DMS 273 (cell line): Measurements from ENCODE around the gene SMIM15.
"Not testable (repeated sequence)": the region's sequence is repeated elsewhere in the genome, so short reads cannot be mapped to it uniquely, and the experiment has no call there.

ENCODE experiments used
- DNase-seq: peaks from one replicate; lab custom pipeline; 2025; ENCODE audit not compliant: unreplicated experiment; lab: John Stamatoyannopoulos, UW

The SMIM15 gene

DNA sequence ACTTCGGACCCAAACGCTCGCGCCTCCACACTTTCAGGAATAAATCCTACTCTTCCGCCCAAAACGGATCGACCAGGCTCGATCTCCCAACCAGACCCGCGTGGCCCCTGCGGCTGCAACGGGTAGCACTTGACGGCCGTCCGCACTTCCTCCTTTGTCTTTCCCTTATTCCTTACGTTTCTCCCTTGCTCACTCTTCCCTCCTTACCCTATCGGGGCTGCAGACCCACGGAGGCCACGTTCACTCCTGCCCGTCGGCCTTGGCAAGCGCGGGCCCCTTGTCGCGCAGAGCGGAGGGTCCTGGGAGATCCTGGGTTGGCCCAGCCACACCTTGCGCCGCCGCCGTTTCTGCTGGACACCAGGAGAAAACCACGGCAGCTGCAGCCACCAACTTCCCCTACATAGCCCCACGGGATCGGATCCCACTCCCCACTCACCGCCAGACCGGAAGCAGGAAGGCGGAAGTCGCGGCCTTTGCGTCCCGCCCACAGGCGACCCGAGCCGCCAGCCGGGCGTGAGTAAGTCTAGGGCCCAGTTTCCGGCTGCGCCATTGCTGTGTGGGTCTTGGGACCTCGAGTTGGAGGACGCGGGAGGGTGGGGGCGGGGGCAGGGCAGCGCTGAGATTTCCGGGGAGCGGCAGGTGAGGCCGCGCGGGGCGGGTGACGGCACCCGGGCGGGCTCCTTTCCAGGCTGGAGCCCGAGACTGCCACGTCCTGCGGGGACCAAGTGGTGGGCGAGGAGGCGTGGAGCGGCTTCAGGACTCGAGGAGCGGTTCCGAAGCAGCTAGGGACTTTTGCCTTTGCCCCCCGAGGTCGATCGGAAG is at the start of gene SMIM15:
TSS of gene SMIM15 (minus strand) at position 459 of the 822 bp plus-strand sequence. CDS start 2,297 bp downstream, outside the sequence.
- DNase-seq = peak; percentile 97

GRCh38 chr5:61207884-61208283 is 45.6 kb upstream of the SMIM15 start:
- no peak for DNase-seq

- no peak for DNase-seq
These were observed 42.7 kb upstream of the SMIM15 start for GRCh38 chr5:61205013-61205412.

- DNase-seq = no peak
These were observed 39.9 kb upstream of the SMIM15 start for GRCh38 chr5:61202213-61202612.

- no peak for DNase-seq
These were observed 38.4 kb upstream of the SMIM15 start for GRCh38 chr5:61200582-61201155.

DNA sequence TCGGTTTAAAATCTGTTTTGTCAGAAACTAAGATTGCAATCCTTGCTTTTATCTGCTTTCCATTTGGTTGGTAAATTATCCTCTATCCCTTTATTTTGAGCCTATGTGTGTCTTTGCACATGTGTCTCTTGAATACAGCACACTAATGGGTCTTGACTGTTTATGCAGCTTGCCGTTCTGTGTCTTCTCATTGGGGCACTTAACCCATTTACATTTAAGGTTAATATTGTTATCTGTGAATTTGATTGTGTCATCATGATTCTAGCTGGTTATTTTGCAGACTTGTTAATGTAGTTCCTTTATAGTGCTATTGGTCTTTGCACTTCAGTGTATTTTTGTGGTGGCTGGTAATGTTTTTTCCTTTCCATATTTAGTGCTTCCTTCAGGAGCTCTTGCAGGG is 36.3 kb upstream of the SMIM15 start:
- DNase-seq = no peak

DNA sequence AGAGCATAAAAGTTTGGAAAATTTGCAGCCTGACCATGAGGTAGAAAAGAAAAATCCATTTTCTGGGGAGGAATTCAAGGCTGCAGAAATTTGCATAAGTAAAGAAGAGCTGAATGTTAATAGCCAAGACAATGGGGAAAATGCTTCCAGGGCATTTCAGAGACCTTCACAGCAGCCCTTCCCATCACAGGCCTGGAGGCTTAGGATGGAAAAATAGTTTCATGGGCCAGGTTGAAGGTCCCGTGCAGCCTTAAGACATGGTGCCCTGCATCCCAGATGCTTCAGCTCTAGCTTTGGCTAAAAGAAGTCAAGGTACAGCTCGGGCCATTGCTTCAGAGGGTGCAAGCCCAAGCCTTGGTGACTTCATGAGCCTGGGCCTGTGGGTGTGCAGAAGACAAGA is 25.6 kb upstream of the SMIM15 start:
- DNase-seq = not testable (repeated sequence)

GRCh38 chr5:61187352-61187751 is 25.1 kb upstream of the SMIM15 start:
- not testable (repeated sequence) for DNase-seq

- DNase-seq = no peak
These were observed 24.4 kb upstream of the SMIM15 start for GRCh38 chr5:61186634-61187033.

- DNase-seq = no peak
These were observed 22.4 kb upstream of the SMIM15 start for GRCh38 chr5:61184708-61185107.

DNA sequence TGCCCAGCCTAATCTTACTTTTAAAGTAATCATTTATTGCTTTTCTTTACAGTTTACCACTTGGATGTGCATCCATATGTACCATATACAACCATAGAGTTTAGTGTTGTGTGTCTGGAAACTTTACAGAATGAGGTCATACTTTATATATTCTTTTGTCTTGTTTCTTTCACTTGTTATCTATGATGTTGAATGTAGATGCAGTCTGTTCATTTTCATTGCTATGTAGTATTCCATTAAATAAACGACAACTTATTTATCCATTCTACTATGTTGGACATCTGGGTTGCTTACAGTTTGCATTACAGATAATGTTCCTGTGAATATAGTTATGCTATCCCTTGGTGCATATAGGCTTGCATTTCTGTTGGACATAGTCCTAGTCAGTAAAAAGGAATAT is 21.3 kb upstream of the SMIM15 start:
- DNase-seq = no peak

GRCh38 chr5:61182449-61182848 is 20.2 kb upstream of the SMIM15 start:
- no peak for DNase-seq

DNA sequence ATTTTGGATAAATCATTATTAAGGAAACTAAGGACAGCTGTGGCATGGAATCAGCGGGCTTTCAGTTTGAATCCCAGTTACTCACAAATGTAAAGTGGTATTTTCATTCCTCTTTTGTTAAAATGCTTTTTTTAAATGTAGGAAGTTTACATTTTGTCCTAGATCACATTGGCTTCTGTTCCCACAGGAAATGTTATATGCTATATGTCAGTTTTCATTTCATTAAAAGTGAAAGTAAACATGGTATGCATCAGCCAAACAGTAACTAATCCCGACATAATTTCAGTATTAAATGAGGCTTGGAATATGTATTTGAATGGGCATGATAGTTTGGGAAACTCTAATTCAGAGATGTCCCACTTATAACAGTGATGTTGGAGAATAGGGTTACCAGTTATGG is 18.6 kb upstream of the SMIM15 start:
- DNase-seq = no peak

DNA sequence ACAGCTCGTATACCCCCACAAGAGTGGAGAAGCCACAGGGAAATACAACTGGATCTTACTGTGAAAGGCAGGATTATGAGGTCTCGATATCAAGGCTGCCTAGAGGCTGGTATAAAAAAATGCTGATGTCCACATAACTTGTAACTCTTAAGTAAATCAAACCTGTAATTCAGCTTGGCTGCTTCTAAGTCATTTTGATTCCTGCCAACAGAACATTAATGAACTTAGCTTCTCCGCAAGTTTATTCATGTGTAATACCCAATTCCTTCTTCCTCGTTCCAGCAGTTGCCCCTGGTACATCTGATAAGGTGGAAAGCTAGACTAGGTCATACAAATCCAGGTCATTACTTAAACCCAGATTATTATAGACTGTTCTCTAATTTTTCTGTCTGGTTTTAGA is 16.4 kb upstream of the SMIM15 start:
- no peak for DNase-seq

- DNase-seq = no peak
These were observed 15.4 kb upstream of the SMIM15 start for GRCh38 chr5:61177716-61178115.

GRCh38 chr5:61177070-61177469 is 14.8 kb upstream of the SMIM15 start:
- DNase-seq = no peak

- DNase-seq = no peak
These were observed 14.4 kb upstream of the SMIM15 start for GRCh38 chr5:61176631-61177030.

DNA sequence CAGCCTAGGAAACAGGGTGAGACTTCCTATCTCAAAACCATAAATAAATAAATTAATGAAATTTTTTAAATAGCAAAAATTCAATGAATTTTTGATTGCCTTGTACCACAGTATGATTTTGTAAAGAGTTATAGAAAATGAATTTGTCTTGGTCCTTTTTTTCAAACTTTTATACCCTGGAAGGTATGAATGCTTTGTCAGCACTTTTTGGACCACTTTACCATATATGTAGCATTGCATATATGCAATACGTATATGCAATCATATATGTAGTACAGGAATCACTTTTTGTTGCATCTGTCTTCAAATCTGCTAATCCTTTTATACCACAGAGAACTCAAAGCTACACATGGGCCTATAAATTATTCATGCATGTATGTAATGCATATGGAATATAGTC is 9.2 kb upstream of the SMIM15 start:
- DNase-seq = no peak

- no peak for DNase-seq
These were observed 6.7 kb upstream of the SMIM15 start for GRCh38 chr5:61168951-61169350.

DNA sequence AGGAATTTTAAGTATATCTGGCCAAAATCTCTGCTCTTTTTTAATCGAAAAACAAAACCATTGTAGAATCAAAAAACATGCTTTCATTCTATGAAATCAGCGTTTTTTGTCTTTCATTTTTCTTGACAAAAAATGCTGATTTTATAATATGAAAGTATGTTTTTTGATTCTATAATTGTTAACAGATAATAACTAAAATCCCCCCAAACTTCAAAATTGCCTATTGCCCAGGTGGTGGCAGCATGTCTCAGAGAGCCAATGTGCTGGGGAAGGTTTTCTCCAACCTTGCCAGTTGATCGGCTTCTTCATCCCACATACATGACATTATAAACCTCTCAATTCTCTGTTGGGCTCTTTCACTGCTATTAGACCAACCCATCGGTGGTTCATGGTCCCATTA is 5.1 kb upstream of the SMIM15 start:
- peak; percentile 41 for DNase-seq

DNA sequence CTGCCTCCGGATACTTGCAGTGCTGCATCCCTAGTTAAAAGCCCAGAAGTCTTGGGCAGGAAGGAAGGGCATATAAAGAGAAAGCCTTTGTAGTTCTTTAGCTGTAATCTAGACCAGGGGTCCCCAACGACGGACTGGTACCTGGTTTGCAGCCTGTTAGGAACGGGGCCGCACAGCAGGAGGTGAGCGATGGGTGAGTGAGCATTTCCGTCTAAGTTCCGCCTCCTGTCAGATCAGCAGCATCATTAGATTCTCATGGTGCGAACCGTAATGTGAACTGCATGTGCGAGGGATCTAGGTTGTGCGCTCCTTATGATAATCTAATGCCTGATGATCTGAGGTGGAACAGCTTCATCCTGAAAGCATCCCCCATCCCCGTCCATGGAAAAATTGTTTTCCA is 1.6 kb upstream of the SMIM15 start:
- no peak for DNase-seq

- DNase-seq = peak; percentile 76
These were observed 732 bp upstream of the SMIM15 start for GRCh38 chr5:61162832-61163567.
